NCI-H1436 treated with DMSO at 0.1 percent for 48 hours (cell line): ENCODE results near the gene CGA.
A peak's percentile ranks its signal among the peaks of the same experiment; 100 is the strongest.
"Not testable (repeated sequence)": the region's sequence is repeated elsewhere in the genome, so short reads cannot be mapped to it uniquely, and the experiment has no call there.

Experiments used
- DNase-seq: peaks from one replicate; lab custom pipeline; 2025; lab: John Stamatoyannopoulos, UW

The CGA gene

DNA sequence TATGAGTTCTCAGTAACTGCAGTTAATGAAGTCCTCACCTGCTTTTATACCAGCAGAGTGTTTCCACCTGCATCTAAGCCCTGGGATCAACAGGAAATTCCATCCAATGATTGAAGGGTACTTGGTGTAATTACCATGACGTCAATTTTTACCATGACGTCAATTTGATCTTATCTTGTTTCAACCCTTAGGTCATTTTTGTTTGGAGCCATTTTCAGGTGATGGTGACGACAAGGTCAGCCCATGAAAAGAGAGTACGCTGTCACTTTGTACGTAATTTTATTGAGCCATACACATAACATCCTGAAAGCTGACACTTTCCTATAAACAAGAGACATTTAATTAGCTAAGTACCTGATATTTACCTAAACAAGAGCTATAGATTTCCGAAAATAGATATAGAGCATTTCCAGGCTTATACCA, at the start of gene CGA:
CGA (minus strand) TSS at position 20 of the 423 bp plus-strand sequence. CDS start 6,906 bp downstream, outside the sequence.
- peak; percentile 42 for DNase-seq

DNA sequence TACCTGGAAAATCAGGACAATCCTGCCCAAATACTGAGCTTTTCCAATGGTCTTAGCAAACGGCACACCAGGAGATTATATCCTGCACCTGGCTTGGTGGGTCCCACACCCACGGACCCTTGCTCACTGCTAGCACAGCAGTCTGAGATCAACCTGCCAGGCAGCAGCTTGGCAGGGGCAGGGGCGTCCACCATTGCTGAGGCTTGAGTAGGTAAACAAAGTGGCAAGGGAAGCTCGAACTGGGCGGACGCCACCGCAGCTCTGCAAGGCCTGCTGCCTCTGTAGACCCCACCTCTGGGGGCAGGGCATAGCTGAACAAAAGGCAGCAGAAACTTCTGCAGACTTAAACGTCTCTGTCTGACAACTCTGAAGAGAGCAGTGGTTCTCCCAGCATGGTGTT, 45.0 kb upstream of the CGA start:
- not testable (repeated sequence) for DNase-seq

DNA sequence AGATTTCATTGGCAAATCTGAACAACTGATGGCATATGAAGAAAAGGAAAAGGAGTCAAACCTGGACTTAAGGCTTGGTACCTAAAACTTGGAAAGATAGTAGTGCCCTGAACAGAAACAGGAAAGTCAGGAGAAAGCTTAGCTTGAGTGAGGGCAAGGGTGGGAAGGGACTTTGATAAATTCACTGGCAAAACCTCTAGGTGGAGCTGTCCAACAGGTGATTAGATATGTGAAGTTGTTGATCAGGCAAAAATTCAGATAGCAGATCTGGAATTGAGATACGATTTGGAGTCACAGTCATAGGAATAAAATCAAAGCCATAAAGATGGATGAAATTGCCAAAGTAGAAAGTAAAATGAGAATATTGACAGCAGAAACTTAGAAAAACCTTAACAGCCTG, 44.3 kb upstream of the CGA start:
- no peak for DNase-seq

DNA sequence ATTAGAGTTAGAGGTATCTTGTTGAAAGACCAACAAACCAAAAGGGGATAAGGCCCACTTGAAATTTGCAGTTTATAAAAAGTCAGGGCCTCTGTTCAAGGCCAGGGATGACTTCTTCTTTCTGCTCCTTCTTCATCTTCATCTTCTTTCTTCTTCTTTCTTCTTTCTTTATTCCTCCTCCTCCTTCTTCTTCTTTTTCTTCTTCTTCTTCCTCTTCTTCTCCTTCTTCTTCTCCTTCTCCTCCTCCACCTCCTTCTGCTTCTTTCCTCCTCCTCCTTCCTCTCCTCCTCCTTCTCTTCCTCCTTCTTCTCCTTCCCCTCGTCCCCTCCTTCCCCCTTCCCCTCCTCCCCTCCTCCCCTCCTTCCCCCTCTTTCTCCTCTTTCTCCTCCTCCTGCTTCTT, 42.1 kb upstream of the CGA start:
- no peak for DNase-seq

DNA sequence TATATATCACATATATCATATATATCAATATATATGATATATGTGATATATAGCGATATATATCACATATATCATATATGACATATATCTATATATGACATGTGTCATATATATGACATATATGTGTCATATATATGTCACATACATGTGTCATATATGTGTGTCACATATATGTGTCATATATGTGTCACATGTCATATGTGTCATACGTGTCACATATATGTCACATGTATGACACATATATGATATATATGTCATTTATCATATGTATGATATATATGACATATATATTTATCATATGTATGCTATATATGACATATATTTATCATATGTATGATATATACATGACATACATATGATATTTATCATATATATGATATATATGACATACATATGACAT, 32.8 kb upstream of the CGA start:
- no peak for DNase-seq

DNA sequence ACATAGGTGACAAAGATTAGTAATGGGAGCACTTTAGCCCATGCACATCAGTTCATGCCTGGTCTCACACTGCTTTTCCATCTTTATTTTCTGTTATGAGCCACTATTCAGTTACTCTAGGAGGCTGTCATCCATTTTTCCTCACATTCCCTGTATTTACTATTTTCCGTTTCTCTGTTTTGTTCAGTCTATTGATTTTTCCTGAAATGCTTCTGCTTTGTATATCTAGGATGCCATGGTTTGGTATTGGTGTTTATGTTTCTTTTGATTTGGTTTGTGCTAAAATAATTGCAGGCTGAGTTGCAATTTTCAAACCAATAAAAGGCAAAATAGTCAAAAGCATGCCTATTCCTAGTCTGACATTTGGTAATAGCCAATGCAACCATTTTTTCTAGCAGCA, 31.6 kb upstream of the CGA start:
- DNase-seq = no peak

DNA sequence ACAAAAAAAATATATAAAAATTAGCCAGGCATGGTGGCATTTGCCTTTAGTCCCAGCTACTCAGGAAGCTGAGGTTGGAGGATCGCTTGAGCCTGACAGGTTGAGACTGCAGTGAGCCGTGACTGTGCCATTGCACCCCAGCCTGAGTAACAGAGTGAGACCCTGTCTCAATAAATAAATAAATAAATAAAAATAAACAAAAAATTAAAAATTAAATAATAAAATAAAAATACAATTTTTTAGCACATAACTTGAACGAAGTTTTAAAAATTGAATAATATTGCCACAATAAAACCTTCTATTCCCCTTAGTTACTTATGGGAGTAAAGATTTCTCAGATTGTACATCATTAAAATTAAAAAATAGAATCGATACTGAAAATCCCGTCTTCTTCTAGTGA, 29.2 kb upstream of the CGA start:
- DNase-seq = no peak

DNA sequence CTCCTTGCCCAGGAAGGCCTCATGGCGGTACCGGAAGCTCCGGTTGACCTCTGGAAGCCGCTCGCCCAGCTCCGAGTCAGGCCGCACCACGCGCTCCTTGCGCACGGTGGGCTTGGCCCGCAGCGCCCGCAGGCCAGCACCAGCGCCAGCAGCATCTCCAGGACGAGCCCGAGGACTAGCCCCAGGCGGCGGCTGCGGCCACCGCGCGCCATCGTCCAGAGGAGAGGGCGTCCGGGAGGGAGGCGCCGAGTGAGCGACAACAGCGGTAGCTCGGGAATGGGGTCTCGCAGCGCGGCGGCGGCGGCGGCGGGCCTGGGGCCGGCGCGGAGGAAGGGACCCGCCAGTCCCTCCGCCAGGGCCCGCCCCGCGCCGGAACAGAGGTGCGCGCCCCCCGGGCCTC, 27.6 kb upstream of the CGA start:
- DNase-seq = no peak

DNA sequence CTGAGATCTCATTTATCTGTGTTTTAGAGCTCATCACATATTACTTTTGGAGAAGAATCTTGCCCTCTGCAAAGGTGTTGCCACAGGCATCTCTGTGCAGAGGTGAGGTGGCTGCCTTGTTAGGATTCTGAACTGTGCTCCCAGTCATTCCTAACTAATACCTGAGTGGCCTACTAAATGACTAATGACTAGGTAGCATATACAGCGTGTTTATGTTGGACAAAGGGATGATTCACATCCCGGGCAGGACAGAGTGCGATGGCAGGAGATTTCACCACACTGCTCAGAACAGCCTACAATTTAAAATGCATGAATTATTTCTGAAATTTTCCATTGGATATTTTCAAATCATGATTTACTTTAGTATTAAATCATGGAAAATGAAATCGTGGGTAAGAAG, 23.1 kb upstream of the CGA start:
- DNase-seq = no peak

DNA sequence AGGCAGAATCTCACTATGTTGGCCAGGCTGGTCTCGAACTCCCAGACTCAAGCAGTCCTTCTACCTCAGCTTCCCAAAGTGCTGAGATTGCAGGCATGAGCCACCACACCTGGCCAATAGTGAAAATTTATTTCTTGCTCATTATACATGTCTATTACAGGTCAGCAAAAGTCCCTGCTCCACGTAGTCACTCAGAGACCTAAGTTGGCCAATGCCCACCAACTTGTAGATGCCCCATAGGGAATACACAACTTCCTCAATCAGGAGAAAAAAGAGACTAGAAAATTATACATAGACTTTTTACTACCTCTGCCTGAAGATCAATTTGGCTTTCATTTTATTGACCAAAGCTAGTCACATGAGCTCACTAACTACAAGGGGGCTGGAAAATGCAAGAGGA, 22.0 kb upstream of the CGA start:
- no peak for DNase-seq

DNA sequence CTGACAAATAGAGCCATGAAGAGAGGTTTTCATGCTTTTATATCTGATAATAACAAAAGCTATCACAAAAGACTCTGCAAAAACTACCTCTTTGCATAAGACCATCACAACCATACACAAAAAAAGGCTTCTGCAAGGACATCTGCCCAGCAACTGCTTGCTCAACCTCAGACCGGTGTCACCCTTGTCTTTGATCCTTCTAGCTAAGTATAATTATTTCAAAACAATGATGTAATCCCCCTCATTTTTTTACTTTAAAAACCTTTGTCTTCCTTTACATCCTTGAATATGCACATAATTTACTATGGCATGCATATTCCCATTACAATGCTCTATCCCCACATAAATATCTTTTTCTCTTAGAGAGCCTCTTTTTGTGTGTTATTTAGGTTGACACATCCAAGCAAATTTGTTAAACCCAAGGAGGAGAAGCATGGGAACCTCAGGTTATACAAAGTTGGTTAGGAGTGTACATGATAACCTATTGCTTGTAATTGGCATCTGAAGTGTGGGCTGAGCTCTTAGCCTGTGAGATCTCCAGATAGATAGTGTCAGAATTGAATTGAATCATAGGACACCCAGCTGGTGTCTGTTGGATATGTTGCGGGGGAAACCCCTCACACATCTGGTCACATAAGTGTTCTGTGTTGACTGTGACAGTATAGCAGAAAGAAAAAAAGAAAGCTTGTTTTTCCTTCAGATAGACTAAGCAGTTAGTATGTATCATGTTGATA, 20.7 kb upstream of the CGA start:
- DNase-seq = no peak

DNA sequence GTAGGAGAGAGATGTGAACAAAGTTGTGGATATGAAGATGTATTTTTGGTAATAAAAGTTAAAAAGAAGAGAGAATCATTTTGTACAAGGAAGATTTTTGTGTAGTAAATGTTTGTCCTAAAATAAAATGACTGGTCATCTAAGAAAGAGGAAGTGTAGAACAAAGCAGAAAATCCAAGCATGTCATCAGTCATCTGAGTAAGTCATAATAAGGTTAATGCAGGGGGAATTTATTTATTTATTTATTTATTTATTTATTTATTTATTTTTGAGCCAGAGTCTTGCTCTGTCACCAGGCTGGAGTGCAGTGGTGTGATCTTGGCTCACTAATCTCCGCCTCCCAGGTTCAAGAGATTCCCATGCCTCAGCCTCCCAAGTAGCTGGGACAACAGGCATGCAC, 15.7 kb upstream of the CGA start:
- DNase-seq = no peak

DNA sequence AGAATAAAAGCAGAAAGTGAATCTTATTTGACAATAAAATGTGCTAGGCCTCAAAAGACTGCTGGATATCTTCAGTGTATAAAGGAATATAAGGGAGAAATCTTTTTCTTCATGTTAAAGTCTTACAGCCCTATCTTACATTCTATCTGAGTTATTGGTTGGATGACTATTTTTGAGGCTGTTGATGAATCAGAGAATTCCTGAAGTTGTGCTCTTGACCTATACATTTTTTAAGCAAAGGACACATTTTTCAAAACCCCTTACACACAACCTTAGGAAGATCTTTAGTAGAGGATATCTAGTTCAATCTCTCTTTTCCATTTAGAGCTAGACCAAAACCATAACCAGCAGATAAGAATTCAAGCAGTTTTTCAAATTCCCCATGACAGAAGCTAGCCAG, 10.9 kb upstream of the CGA start:
- no peak for DNase-seq

DNA sequence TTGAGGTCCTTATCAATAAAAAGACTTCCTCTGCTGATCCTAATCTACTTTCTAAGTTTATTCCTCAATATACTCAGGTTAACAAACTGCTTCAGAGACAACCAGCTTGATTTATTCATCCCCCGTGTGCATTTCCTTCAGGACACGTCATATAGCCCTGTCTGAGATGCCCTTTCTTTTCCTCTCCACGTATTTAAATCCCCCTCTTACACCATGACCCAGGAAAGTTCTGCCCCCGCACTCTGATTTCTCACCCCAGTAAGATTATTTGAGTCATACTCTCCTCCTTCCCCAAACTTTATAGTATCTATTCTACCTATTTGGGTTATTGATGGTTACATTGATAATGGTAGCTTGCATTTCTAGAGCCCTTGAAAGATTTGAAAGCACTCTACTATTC, 9.8 kb upstream of the CGA start:
- DNase-seq = no peak

DNA sequence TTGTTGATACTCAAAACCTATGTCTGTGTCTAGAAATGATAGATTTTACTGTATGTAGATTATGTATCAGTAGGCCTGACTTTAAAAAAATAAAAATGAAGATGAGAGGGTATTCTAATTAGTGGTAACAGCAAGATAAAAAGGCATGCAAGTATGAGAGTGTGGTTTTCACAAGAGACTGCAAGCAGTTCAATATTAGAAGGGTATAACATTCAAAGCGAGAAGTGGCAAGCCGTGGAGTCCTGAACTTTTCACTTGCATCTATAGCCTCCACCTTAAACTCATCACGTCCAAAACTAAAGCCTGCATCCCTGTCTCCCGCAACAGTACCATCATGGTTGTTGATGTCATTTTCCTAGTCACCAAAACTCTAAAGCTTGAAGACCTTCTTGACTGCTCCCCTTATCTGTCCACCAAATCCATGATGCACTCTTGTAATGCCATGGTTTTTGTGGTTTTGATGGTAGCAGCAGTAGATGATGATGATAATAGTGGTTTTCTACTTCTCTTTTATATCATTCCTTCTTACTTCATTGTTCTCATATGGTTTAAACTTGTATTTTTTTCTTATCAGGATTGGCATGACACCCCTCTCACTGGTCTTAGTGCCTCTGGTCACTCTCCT, 9.2 kb upstream of the CGA start:
- no peak for DNase-seq

DNA sequence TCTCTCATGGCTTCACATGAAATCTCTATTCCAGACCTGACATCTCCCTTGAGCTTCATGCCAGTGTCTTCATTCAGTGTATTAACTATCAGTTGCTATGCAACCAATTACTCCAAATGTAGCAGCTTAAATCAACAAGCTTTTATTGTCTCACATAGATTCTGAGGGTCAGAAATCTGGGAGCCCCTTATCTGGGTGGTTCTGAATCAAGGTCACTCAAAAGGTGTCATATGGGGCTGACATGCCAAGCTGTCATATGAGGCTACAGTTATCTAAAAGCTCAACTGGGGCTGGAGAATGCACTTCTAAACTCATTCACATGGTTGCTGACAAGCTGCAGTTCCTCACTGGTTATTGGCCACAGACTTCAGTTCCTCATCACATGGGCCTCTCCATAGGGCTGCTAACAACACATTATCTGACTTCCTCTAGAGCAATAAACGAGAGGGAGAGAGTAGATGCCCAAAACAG, 7.3 kb upstream of the CGA start:
- peak; percentile 52 for DNase-seq

DNA sequence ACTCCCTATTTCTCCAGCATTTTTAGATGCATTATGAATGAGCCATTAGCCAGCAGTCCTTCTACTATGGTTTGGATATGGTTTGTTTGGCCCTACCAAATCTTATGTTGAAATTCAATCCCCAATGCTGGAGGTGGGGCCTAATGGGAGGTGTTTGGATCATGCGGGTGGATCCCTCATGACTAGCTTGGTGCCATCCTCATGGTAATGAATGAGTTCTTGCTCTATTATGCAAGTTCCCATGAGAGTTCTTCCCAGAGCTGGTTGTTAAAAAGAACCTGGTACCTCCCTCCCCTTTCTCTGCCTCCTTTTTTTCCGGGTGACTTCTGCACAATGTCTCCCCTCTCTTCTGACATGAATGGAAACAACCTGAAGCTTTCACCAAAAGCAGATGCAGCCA, 6.2 kb upstream of the CGA start:
- no peak for DNase-seq

DNA sequence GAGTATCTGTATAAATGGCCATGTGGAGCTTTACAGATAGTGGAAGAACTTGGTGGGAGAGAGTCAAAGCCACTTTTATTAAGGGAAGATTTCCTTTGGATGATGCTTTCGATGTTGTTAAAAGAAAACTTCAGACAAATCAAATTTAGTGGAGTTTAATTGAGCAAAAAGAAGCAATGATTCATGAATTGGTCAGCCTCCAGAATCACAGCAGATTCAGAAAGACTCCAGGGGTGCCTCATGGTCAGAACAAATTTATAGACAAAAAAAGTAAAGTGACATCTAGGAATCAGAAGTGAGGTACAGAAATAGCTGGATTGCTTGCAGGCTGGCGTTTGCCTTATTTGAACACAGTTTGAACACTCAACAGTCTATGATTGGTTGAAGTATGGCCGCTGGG, 5.3 kb upstream of the CGA start:
- no peak for DNase-seq

DNA sequence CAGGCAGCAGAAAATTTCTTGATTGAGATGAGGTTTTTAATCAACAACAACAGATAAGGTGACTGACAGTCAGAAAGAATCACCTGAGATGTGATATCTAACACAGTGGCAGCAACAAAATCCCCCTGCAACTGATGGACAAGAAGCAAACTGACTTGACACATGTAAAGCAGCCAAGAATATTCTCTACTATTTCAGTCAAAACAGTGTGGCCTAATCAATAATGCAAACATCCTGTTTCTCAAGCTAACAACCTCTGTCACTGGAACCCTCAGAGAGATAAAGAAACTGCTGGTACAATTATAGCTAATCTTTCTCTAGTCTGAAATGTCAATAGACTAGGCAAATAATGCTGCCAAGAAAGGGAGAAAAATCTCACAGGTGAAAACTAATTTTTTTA, 4.6 kb upstream of the CGA start:
- no peak for DNase-seq

DNA sequence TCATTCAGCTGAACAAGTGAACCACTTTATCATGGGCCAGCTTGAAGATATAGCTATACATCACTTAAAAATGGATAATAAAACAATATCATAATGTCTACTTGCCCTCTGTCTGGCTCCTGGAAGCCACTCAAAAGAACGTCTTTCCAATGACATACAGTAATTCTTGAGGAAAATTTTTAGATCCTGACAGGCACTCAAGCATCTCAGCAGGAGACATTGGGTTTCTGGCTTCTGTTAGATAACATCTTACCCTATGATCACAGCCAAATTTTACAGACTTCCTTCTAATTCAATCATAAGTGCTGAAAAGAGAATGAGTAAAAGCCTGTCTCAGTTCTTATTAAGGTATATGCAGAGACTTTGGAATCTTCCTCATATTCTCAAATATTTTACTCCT, 330 bp downstream of the CGA start:
- no peak for DNase-seq

DNA sequence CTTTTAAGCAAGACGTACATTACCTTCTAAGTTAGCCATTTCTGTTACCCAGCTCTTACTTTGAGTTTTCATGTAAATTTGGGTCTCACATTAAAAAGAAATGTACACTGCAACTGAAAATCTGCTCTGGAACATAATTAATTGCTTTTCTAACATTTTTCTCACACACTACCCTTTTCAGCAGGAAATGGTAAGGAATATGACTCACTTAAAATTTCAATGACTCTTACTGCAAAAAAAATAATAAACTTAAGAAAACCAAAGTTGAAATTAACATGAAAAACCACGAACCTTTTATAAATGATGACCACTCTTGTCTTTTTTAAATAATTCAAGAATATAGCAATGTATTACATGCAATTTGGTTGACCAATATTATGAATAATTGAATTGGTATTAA, 1.3 kb downstream of the CGA start:
- no peak for DNase-seq

DNA sequence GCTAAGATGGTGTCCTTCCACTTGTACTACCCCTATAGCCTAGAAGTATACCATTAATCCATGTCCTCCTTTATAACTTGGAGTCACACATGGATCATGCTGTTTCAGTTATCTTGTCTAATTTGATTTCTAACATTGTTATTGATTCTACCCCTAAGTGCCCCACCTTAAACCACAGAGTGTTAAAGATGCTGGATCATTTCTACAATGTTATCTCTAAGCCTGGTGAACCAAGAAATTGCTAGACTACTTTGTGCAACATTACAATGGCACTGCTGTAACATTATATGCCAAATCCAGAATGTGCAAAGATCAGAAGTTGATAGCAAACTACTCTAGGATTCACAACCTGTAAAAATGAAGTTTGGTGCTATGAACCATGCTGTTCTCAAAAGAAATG, 1.7 kb downstream of the CGA start:
- DNase-seq = no peak

DNA sequence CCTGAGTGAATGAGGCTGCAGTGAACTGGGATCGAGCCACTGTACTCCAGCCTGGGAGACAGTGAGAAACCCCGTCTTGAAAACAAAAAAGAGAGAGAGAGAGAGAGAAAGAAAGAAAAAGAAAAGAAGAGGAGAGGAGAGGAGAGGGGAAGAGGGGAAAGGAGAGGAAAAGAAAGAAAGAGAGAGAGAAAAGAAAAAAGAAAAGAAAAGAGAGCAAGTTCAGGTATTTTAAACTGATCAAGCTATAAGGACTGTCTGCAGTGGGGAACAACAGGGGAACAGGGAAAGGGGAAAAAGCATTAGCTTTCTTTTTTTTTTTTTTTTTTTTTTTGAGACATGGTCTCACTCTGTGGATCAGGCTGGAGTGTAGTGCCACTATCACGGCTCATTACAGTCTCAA, 2.5 kb downstream of the CGA start:
- DNase-seq = no peak

DNA sequence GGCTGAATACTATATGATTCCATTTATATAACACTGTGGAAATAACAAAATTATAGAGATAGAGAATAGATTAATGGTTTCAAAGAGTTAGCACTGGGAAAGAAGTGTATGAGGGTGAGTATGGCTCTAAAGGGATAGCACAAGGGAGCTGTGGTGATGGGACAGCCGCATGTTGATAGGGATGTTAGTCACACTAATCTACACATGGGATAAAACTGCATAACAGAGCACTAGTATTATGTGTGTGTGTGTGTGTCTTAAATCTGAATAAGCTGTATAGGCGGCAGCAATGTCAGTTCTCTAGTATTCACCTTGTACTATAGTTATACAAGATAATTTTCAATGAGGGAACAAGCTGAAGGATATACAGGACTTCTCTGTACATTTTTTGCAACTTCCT, 5.8 kb downstream of the CGA start:
- no peak for DNase-seq
